HepG2 (cell line): ENCODE results near the gene CATSPERD. TPM values are rescaled to one million over a fixed set of nuclear protein-coding genes. Genes with fewer than 3 reads are reported as not detected.
A peak's percentile ranks its signal among the peaks of the same experiment; 100 is the strongest.

Experiments
- ARNT2 ChIP-seq: sonication (generic); formaldehyde crosslinking; IDR thresholded peaks from 2 replicates; pipeline ENCODE4 v1.8.0; 2022; ENCODE audit warnings: mild to moderate bottlenecking, low read depth, missing genetic modification reagents, moderate library complexity
- FOXC1 ChIP-seq: sonication (generic); formaldehyde crosslinking; IDR thresholded peaks from 2 replicates; pipeline ENCODE4 v1.8.0; 2022; ENCODE audit warnings: mild to moderate bottlenecking, missing genetic modification reagents, borderline replicate concordance
- HNF1A ChIP-seq, 2 experiments: sonication (generic) in 1 of 2; formaldehyde crosslinking in 1 of 2; IDR thresholded peaks; 2 replicates each; pipeline versions ENCODE4 v1.4.0 to v1.6.1; 2016 to 2020; ENCODE audit warnings: borderline replicate concordance in 1 of 2, low read depth in 1 of 2, mild to moderate bottlenecking in 1 of 2, missing genetic modification reagents in 1 of 2
- KLF16 ChIP-seq, 2 experiments: sonication (generic) in 1 of 2; formaldehyde crosslinking in 1 of 2; IDR thresholded peaks; 2 replicates each; pipeline versions ENCODE4 v1.6.1 to v1.8.0; 2016 to 2023; ENCODE audit warnings: missing genetic modification reagents in 2 of 2, missing compliant biosample characterization in 1 of 2
- MAX ChIP-seq: IDR thresholded peaks from 2 replicates; pipeline ENCODE4 v1.6.1; 2012; ENCODE audit warnings: inconsistent platforms
- NFIC ChIP-seq: IDR thresholded peaks from 2 replicates; pipeline ENCODE4 v1.6.1; 2012; ENCODE audit warnings: mild to moderate bottlenecking, low read length, inconsistent platforms
- PRMT3 ChIP-seq: sonication (generic); formaldehyde crosslinking; IDR thresholded peaks from 2 replicates; pipeline ENCODE4 v1.8.1; 2022; ENCODE audit warnings: low read depth, mild to moderate bottlenecking, moderate library complexity, missing genetic modification reagents, borderline replicate concordance
- RARA ChIP-seq: IDR thresholded peaks from 2 replicates; pipeline ENCODE4 v1.6.1; 2016; ENCODE audit warnings: missing genetic modification reagents, missing compliant biosample characterization
- SKIL ChIP-seq: sonication (generic); formaldehyde crosslinking; IDR thresholded peaks from 2 replicates; pipeline ENCODE4 v1.8.0; 2022; ENCODE audit warnings: missing genetic modification reagents, mild to moderate bottlenecking, moderate library complexity, borderline replicate concordance
- SMYD3 ChIP-seq: sonication (generic); formaldehyde crosslinking; IDR thresholded peaks from 2 replicates; pipeline ENCODE4 v1.8.1; 2023; ENCODE audit warnings: mild to moderate bottlenecking, missing genetic modification reagents
- SSRP1 ChIP-seq: IDR thresholded peaks from 2 replicates; pipeline ENCODE4 v1.6.1; 2016; ENCODE audit warnings: control low read depth
- TAF15 ChIP-seq: fragments of 200-400 bp; formaldehyde crosslinking; IDR thresholded peaks from one replicate; pipeline ENCODE4 v1.6.1; 2018; ENCODE audit warnings: mild to moderate bottlenecking, low read depth, low read length; ENCODE audit not compliant: poor library complexity, severe bottlenecking
- ZNF232 ChIP-seq: sonication (generic); formaldehyde crosslinking; IDR thresholded peaks from 2 replicates; pipeline ENCODE4 v1.4.0; 2020; ENCODE audit warnings: missing genetic modification reagents, borderline replicate concordance
- ZNF280D ChIP-seq: sonication (generic); formaldehyde crosslinking; IDR thresholded peaks from 2 replicates; pipeline ENCODE4 v1.5.1; 2020; ENCODE audit warnings: mild to moderate bottlenecking, missing genetic modification reagents
- ZNF292 ChIP-seq: sonication (generic); formaldehyde crosslinking; IDR thresholded peaks from 2 replicates; pipeline ENCODE4 v1.8.1; 2022; ENCODE audit warnings: mild to moderate bottlenecking, low read depth, missing genetic modification reagents, borderline replicate concordance
- ZNF564 ChIP-seq: sonication (generic); formaldehyde crosslinking; IDR thresholded peaks from 2 replicates; pipeline ENCODE4 v1.8.1; 2023; ENCODE audit warnings: mild to moderate bottlenecking, missing genetic modification reagents
- ZNF790 ChIP-seq: sonication (generic); formaldehyde crosslinking; IDR thresholded peaks from 2 replicates; pipeline ENCODE4 v1.8.0; 2022; ENCODE audit warnings: missing genetic modification reagents, mild to moderate bottlenecking, borderline replicate concordance
- polyA plus RNA-seq, 8 experiments: library from polyadenylated mRNA; depleted of rRNA in 3 of 8; stranded (reverse) in 7 of 8; unstranded in 1 of 8; fragments of >200 nt; fragmentation: Illumina TruSeq in 4 of 8; extraction: Trizol in 4 of 8; gene quantifications; 2 replicates each; pipeline versions ENCODE4 v1.2.1 to v1.2.3, GENCODE V29; 2011 to 2016; ENCODE audit warnings: low read depth in 4 of 8, missing spikeins in 1 of 8, mixed read lengths in 1 of 8; ENCODE audit not compliant: insufficient read depth in 1 of 8
- total RNA-seq, 5 experiments: library from RNA; depleted of rRNA; stranded (reverse); fragments of >200 nt; fragmentation: Illumina TruSeq; extraction: Trizol; gene quantifications; 2 replicates each; pipeline ENCODE4 v1.2.3, GENCODE V29; 2016; ENCODE audit warnings: low read depth in 1 of 5

Gene CATSPERD
- total and polyA plus RNA-seq, 2 of the 13 experiments (the other 11 are each of a cell fraction or from before 2014, with no cell fraction given) = 0.04 TPM; not detected in 1

- TF ChIP-seq ZNF232 (CRISPR knock-in tag) = no peak; the same call in 1 of the 2 replicates
- 0 out of 2 replicates have a peak, but pooled peaks have one; percentile 39 for TF ChIP-seq SMYD3 (CRISPR knock-in tag)
- peak; percentile 54 for TF ChIP-seq ZNF292
- peak; percentile 60; the same call in 1 of the 2 replicates for TF ChIP-seq ZNF280D (CRISPR knock-in tag)
- peak; percentile 88 for TF ChIP-seq MAX
- no peak for TF ChIP-seq ARNT2
- TF ChIP-seq KLF16 (CRISPR knock-in tag; IDR thresholded peaks at IDR 0.05) = peak in 1 of 2 experiments; percentile 65; a peak in 1 of 4 replicates
- TF ChIP-seq SSRP1 (CRISPR knock-in tag) = no peak; the same call in 1 of the 2 replicates
- TF ChIP-seq TAF15 = peak; percentile 41
- peak; percentile 58 for TF ChIP-seq NFIC
- TF ChIP-seq PRMT3 (CRISPR knock-in tag) = no peak
- TF ChIP-seq RARA (CRISPR knock-in tag) = peak; percentile 71
- TF ChIP-seq SKIL (CRISPR knock-in tag) = peak; percentile 15; the same call in 1 of the 2 replicates
- TF ChIP-seq ZNF564 = no peak
- peak; percentile 51; the same call in 1 of the 2 replicates for TF ChIP-seq FOXC1
- TF ChIP-seq HNF1A (IDR thresholded peaks at IDR 0.05; ENCODE audit: low read depth) = no peak
- TF ChIP-seq HNF1A (CRISPR knock-in tag; IDR thresholded peaks at IDR 0.05; ENCODE audit: borderline replicate concordance) = no peak; the same call in 1 of the 2 replicates
- TF ChIP-seq ZNF790 (CRISPR knock-in tag) = no peak
Observed at GRCh38 chr19:5826531-5827341, 106.3 kb downstream of the CATSPERD start (continued).
